Ascending aorta (tissue), 2 donors: ENCODE data around the gene SORCS2. TPM values are rescaled to one million over a fixed set of nuclear protein-coding genes. Genes with fewer than 3 reads are reported as not detected.

ENCODE experiments used
- DNase-seq, 2 donors: peaks; one replicate each; pipeline ENCODE4 v3.0.0-alpha.2; 2019; ENCODE audit warnings: low spot score in 2 of 2
- H3K27ac ChIP-seq, 2 donors: fragments of 200-600 bp; sonication (generic); one replicate each; pipeline ENCODE4 v1.5.1; 2016 to 2017; ENCODE audit warnings: mild to moderate bottlenecking in 1 of 2
- H3K27me3 ChIP-seq: fragments of 200-600 bp; sonication (generic); one replicate; pipeline ENCODE4 v1.5.1; 2017
- H3K36me3 ChIP-seq, 2 donors: fragments of 200-600 bp; sonication (generic); one replicate each; pipeline ENCODE4 v1.5.1; 2016
- H3K4me1 ChIP-seq, 2 donors: fragments of 200-600 bp; sonication (generic); one replicate each; pipeline ENCODE4 v1.5.1; 2016 to 2017; ENCODE audit warnings: mild to moderate bottlenecking in 1 of 2
- H3K4me3 ChIP-seq, 2 donors: fragments of 200-600 bp; sonication (generic); one replicate each; pipeline ENCODE4 v1.5.1; 2016 to 2017; ENCODE audit warnings: mild to moderate bottlenecking in 1 of 2
- H3K9me3 ChIP-seq, 2 donors: fragments of 200-600 bp; sonication (generic); one replicate each; pipeline ENCODE4 v1.5.1; 2016
- intact Hi-C: fragments of 100-400 bp; cut with DNase I; formaldehyde crosslinking; loops from one replicate; pipeline ENCODE4 v1.15.1; 2023
- total RNA-seq: library from RNA; depleted of rRNA; stranded (reverse); fragments of >200 nt; gene quantifications from one replicate; pipeline ENCODE4 v1.1.0, GENCODE V29; 2016
- TF ChIP-seq, protein P1 (sequence below), 3 experiments: fragments of 200-600 bp in 2 of 3; fragments of 450-650 bp in 1 of 3; sonication (generic) in 2 of 3; IDR thresholded peaks; one replicate each; pipeline ENCODE4 v1.5.1; 2016 to 2019; ENCODE audit warnings: antibody characterized with exemption in 3 of 3, mild to moderate bottlenecking in 1 of 3, moderate library complexity in 1 of 3

SORCS2 gene
- total RNA-seq, 1 donor from 2014 or later, result 0.32 TPM

DNA sequence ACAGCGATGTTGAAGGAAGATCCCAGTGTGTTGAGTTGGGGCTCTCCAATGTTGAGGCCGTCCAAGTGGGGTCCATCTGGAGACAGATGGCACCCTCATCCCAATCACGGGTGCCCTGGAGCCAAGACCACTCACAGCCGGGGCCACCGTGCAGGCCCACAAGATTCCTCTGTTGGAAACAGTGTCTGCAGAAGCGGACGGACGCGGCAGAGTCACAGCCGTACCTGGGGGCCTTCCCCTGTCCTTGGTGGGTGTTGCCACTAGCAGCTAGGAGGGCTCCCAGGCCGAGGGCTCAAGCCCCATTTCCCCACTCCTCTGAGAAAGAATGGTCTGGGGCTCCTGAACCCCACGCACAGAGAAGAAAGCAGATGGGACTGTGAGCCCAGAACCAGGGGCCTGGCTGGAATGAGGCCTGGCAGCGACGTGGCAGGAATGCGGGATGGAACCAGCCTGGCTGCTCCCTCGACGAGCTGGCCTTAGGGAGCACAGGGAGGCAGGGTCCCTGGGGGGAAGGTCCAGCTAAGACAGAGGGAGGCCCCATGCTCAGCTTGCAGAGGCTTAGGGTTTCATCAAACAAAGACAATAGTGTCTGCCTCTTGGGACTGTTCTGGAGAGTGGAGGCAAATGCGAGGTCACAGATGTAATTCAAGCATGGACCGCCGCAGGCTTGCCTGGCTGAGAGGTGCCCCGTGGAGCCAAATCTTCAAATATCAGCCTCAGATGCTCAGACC lies 518.4 kb downstream of the SORCS2 start:
- Histone ChIP-seq H3K4me3 (no peak overlapping the region), H3K9me3 (no peaks in the 10 kb centered on the region), H3K4me1 (no peaks in the 10 kb centered on the region), H3K36me3 (no peaks in the 10 kb centered on the region), H3K27me3 (no peaks in the 10 kb centered on the region), H3K27ac (no peak overlapping the region)
- TF ChIP-seq, protein P1, sequence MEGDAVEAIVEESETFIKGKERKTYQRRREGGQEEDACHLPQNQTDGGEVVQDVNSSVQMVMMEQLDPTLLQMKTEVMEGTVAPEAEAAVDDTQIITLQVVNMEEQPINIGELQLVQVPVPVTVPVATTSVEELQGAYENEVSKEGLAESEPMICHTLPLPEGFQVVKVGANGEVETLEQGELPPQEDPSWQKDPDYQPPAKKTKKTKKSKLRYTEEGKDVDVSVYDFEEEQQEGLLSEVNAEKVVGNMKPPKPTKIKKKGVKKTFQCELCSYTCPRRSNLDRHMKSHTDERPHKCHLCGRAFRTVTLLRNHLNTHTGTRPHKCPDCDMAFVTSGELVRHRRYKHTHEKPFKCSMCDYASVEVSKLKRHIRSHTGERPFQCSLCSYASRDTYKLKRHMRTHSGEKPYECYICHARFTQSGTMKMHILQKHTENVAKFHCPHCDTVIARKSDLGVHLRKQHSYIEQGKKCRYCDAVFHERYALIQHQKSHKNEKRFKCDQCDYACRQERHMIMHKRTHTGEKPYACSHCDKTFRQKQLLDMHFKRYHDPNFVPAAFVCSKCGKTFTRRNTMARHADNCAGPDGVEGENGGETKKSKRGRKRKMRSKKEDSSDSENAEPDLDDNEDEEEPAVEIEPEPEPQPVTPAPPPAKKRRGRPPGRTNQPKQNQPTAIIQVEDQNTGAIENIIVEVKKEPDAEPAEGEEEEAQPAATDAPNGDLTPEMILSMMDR (IDR thresholded peaks at IDR 0.05), result no peak
- intact Hi-C loops, result no loop called here
- DNase-seq, result no peak

DNA sequence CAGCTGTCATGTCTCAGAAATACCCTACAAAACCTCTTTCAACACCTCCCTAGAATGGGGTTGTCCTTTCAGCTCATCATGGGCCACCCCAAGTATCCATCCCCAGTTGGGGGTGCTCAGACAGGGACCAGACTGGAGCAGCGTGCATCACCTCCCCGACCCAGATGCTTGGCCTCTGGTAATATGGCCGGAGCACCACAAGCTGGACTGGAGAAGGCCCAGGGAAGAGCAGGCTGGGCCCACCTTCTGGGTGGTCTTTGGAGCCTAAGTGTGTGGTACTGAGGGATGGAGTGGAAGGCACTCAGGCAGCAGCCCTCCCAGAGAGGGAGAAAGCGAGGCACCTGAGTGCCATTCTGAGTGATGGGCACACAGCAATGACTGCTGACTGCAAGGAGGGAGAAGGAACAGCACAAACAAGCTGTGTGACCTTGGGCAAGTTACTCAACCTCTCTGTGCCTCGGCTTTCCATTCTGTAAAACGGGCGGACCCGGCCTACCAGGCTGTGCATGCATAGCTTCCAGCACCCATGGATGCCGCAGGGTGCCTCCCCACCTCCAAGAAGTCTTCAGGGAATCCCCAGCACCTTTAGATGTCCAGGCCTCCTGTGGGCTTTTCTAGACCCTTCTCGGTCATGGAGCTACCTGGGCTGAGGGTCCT lies 519.1 kb downstream of the SORCS2 start:
- H3K27me3 ChIP-seq, result no peaks in the 10 kb centered on the region
- intact Hi-C loops, result no loop called here
- no peak overlapping the region for H3K27ac ChIP-seq
- no peaks in the 10 kb centered on the region for H3K9me3 ChIP-seq
- H3K4me3 ChIP-seq, result no peak overlapping the region
- no peaks in the 10 kb centered on the region for H3K36me3 ChIP-seq
- no peaks in the 10 kb centered on the region for H3K4me1 ChIP-seq
- DNase-seq, result no peak
- TF ChIP-seq, protein P1 (IDR thresholded peaks at IDR 0.05), result no peak

DNA sequence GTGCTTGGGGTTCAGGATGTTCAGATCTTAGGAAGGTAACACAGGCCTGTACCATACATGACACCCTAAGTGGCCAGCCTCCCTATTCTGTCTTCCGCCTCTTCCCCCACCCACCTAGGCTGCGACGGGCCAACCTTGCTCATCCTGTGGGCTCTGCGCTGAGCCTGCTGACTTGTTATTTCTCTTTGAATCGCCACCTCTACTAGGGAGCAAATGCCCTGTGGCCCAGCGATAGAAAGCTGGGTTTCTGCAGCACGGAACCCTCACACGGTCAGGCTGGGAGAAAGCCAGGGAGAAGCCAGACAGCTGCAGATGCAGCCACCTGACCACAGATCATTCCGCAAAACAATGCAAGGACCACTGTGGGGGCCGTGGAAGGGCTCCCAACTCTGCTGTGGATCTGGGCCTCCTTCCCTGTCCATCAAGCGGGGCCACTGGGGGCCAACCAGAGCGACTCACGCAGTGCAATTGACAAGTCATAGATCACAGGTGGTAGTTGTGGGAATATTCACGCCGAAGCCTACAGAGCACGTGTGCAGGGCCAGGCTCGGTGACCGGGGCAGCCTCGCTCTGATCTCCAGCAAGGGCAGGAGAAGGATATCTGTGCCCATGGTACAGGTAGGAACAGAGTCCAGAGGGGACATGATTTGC lies 519.8 kb downstream of the SORCS2 start:
- no peak overlapping the region for H3K4me3 ChIP-seq
- TF ChIP-seq, protein P1 (IDR thresholded peaks at IDR 0.05), result no peak
- intact Hi-C loops, result no loop called here
- no peaks in the 10 kb centered on the region for H3K9me3 ChIP-seq
- H3K27ac ChIP-seq, result no peak overlapping the region
- no peaks in the 10 kb centered on the region for H3K36me3 ChIP-seq
- no peak for DNase-seq
- no peaks in the 10 kb centered on the region for H3K27me3 ChIP-seq
- no peaks in the 10 kb centered on the region for H3K4me1 ChIP-seq

DNA sequence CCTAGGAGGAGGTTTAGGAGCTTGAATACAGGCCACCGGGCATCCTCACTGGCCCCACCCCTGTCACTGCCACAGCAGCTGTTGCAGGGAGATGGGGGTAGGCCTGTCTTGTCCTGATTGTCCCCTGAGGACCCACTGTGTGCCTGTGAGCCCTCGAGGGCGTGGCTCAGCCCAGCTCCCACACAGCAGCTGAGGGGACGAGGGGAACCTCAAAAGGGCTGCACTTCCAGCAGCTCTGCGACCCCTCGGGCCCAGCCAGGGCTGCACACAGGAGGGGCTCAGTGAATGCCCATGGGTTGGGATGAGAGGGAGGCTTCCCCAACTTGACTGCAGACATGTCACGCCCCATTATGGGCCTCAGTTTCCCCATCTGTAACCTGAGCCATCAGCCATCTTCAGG lies 521.4 kb downstream of the SORCS2 start:
- no peak for DNase-seq
- Histone ChIP-seq H3K27ac (no peak overlapping the region), H3K9me3 (no peaks in the 10 kb centered on the region), H3K4me1 (no peaks in the 10 kb centered on the region), H3K27me3 (no peaks in the 10 kb centered on the region), H3K4me3 (no peak overlapping the region), H3K36me3 (no peaks in the 10 kb centered on the region)
- TF ChIP-seq, protein P1 (IDR thresholded peaks at IDR 0.05), result no peak
- intact Hi-C loops, result no loop called here

DNA sequence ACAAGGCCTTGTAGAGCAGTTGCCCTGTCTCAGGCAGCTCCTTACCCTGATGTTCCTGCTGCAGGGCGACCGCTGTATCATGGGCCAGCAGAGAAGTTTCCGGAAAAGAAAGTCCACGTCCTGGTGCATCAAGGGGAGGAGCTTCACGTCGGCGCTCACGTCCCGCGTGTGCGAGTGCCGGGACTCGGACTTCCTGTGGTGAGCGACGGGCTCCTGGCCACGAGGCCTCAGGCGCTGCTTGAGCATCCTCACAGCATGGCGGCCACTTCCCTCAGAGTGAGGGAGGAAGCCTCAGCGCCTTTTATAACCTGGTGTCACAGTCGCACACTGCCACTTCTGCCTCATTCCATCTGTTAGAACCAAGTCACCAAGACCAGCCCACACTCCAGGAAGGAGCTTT lies 521.8 kb downstream of the SORCS2 start:
- intact Hi-C loops, result no loop called here
- DNase-seq, result no peak
- Histone ChIP-seq H3K4me1 (no peaks in the 10 kb centered on the region), H3K27me3 (no peaks in the 10 kb centered on the region), H3K4me3 (no peak overlapping the region), H3K27ac (no peak overlapping the region), H3K36me3 (no peaks in the 10 kb centered on the region), H3K9me3 (no peaks in the 10 kb centered on the region)
- TF ChIP-seq, protein P1 (IDR thresholded peaks at IDR 0.05), result no peak
